Activated CD8-positive, alpha-beta memory T cell treated with anti-CD3 and anti-CD28 coated beads, Interleukin-2, amount 50 U/mL, for 1 hour (primary cell): ENCODE data around the gene LCLAT1.
"Not testable (repeated sequence)": the region's sequence is repeated elsewhere in the genome, so short reads cannot be mapped to it uniquely, and the experiment has no call there.

ENCODE experiments used
- DNase-seq: peaks from one replicate; pipeline ENCODE4 v3.0.0-alpha.2; 2020; ENCODE audit errors: extremely low read depth

LCLAT1 gene

DNA sequence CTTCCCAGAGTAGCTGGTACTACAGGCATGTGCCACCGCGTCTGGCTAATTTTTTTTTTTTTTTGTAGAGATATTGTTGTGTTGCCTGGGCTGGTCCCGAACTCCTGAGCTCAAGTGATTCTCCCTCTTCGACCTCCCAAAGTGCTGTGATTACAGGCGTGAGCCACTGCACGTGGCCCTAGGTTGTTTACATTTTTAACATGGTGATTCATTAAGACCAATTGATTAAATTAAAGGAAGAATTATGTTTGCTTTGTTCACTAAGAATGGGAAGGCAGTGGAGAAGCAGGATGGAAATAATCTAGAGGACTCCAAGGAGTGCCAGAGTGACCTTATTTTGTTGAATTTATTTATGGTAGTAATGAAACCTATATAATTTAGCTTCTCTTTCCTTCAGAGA is 7.5 kb downstream of the LCLAT1 start:
- no peak for DNase-seq

DNA sequence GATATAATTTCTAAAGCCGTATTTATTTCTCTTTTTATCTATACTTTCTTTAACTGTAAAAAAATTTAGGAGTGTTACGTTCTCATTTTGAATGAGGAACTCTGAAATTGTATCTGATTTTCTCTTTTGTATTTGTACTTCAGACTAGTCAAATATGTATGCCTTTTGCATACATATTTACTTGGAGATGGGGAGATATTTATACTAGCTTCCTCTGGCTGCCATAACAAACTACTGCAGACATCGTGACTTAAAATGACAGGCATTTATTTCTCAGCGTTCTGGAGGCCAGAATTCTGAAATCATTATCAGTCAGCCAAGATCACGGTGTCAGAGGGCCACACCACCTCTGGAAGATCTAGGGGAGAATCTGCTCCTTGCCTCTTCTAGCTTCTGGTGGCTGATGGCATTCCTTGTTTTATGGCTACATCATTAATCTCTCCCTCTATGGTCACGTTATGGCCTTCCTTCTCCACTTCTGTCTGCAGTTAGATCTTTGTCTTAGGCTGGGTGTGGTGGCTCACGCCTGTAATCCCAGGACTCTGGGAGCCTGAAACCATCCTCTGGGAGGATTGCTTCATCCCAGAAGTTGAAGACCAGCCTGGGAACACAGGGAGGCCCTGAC is 8.2 kb downstream of the LCLAT1 start:
- DNase-seq = no peak

DNA sequence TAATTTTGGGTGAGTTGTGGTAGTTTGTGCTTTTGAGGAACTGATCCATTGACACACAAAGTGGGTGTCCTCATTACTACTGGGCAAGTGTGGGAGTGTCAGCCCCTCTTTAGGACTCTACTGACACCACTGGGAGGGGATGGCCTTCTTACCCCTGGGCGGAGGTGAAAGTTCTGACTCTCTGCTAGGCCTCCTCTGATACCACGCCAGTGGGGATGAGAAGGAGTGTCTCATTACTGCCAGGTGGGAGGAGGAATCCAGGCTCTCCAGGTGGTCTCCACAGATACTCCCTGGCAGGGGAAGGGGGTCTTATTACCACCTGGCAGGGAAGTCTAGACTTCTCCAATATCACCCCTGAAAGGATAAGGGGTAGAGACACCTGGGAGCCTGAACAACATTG is 9.1 kb downstream of the LCLAT1 start:
- no peak for DNase-seq

DNA sequence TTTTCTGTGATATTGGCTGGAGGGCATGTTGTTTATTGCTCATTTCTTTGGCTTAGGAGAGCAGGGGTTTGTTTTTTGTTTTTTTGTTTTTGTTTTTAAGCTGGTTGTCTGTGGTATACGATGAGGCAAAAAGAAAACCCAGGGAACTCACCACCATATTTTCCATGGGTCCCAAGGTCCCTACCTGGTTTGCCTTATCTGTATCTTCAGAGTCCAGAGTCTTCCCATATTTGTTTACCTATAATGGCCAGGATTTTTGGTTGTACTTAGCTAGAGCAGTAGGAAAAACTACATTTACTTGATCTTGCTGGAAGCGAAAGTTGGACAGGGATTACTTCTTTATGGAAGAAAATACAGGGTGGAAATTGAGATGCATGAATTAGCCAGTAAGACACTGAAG is 9.5 kb downstream of the LCLAT1 start:
- DNase-seq = no peak

DNA sequence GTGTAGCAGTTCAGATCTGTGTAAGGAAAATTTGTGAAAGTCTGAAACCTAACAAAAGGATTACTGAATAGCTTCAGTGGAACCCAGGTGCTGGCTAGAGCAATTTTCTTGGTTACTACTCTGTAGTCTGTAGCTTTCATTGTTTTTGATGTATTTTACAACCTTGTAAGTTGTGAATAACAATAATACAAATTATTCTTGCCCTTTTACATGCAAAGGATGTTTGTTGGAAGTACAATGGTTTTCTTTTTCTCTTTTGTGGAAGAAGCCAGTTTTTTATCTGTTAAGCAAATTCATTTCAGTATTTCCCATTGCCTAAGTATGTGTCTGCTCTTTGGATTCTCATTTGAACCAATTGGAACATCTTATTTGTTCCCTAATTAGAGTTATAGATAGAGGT is 10.2 kb downstream of the LCLAT1 start:
- no peak for DNase-seq

DNA sequence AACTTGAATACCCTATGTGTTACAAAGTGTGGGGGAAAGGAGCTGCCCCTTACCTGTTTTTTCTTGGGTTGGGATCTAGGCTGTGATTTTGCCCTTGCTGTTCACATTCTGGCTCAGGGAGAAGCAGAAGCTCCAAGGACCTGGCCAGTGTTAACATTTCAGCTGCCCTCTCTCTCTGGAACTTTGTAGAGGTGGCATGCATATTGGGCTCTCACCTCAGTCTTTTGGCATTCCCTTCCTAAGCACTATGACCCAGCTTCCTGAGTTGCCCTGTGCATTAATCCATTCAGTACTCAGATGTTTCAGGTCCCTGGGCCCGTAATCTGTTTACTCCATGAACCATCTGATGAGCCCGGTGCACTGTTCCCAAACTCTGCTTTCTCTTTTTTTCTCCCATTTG is 12.1 kb downstream of the LCLAT1 start:
- DNase-seq = no peak

DNA sequence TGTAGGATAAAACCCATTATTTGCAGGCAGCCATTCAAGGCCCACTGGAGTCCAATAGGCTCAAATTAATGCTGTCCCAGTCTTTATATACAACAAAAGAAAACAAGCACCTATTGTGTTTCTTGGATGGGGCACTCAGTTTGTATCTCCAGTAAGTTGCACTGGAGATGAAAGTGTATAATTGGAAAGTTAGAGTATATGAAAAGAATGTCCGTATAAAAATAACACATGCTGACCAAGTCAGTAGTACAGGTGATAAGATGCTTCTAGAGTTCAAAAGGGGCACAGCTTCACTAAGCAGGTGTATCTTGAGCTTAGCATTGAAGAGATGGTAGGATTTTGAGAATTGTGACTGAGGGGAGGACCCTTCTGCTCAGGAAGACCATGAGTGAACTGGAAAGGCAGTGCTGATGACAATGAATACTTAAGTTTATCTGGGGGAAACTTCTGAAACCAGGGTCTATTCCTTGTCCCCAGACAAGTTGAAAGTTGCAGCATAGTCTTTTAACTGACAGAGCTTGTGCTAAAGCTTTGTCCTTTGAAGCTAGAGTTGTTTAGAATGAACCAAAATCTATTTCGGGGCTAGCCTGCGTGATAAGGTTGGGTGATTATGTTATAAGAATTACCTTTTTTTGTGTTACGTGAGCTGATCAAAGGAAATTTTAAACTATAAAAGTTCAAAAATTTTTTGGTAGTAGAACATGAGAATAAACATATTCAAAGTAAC is 15.2 kb downstream of the LCLAT1 start:
- DNase-seq = no peak

DNA sequence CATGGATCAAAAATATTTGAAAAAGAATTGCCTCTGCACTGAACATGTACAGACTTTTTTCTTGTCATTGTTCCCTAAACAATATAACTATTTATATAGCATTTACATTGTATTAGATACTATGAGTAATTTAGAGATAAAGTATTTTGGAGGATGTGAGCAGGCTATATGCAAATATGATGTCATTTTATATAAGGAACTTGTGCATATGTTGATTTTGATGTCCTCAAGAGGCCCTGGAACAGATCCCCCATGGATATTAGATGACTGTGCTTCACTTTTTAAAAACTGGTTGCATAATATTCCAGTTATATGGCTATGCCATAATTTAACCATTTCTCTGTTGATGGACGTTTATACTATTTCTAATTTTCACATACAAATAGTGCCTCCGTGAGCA is 16.5 kb downstream of the LCLAT1 start:
- no peak for DNase-seq

DNA sequence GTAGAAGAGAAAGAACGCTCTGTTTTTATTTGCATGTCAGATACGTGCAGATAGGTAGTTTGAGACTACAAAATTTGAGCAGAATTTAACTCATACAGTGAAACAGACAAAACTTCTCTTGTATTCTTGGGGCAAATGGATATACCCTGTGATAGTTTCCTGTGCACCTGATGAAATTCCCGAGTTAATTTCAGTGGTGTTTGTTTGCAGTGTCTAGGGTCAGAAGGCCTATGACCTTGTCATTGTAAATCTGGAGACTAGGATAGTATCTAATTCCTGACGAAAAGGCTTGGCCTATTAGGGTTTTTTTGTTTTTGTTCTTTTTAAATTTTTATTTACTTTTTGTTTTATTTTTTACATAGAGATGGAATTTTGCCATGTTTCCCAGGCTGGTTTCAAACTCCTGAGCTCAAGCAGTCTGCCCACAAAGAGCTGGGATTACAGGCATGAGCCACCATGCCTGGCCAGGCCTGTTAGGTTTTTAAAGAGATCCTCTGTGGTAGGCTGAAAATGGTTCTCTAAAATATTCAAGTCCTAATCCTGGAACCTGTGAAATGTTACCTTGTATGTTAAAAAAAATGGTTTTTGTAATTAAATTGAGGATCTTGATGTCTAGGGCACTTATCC is 17.6 kb downstream of the LCLAT1 start:
- DNase-seq = no peak

DNA sequence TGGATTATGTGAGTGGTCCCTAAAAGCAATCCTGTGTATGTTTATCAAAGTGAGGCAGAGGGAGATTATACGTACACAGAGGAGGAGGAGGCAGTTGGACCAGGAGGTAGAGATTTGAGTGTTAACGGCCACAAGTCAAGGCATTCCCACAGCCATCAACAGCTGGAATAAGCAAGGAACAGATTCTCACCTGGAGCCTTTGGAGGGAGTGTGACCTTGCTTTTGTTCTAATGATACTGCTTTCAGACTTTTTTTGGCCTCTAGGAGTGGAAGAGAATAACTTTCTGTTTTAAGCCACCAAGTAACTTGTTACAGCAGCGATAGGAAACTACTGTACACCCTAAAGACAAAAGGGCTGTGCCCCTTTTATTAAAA is 18.1 kb downstream of the LCLAT1 start:
- DNase-seq = no peak

DNA sequence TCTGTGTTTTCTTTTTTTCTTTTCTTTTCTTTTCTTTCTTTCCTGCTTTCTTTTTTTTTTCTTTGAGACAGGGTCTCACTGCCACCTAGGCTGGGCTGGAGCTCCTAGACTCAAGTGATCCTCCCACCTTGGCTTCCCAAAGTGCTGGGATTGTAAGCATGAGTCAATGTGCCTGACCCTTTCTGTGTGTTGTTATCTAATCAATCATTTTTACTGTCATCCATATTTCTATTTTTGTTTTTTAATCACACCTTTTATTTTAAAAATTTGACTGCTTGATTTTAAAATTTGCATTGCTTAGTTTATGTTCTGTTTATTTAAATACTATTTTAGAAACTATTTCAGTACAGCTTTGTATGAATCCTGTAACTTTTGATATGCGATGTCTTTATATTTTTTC is 19.2 kb downstream of the LCLAT1 start:
- DNase-seq = no peak

DNA sequence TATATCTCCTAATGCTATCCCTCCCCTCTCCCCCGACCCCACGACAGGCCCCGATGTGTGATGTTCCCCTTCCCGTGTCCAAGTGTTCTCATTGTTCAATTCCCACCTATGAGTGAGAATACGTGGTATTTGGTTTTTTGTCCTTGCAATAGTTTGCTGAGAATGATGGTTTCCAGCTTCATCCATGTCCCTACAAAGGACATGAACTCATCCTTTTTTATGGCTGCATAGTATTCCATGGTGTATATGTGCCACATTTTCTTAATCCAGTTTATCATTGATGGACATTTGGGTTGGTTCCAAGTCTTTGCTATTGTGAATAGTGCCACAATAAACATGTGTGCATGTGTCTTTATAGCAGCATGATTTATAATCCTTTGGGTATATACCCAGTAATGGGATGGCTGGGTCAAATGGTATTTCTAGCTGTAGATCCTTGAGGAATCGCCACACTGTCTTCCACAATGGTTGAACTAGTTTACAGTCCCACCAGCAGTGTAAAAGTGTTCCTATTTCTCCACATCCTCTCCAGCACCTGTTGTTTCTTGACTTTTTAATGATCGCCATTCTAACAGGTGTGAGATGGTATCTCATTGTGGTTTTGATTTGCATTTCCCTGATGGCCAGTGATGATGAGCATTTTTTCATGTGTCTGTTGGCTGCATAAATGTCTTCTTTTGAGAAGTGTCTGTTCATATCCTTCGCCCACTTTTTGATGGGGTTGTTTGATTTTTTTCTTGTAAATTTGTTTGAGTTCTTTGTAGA is 20.2 kb downstream of the LCLAT1 start:
- not testable (repeated sequence) for DNase-seq

DNA sequence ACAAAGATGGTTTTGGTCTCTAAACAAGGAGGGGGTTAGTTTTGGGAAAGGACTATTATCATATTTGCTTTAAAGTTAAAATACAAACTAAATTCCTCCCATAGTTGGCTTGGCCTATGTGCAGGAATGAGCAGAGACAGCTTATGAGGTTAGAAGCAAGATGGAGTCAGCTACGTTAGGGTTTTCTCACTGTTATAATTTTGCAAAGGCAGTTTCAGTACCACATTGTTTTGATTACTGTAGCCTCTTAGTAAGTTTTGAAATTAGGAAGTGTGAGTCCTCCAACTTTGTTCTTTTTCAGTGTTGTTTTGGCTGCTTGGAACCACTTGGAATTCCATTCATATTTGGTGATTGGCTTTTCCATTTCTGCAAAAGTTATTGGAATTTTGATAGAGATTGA is 23.4 kb downstream of the LCLAT1 start:
- DNase-seq = no peak

DNA sequence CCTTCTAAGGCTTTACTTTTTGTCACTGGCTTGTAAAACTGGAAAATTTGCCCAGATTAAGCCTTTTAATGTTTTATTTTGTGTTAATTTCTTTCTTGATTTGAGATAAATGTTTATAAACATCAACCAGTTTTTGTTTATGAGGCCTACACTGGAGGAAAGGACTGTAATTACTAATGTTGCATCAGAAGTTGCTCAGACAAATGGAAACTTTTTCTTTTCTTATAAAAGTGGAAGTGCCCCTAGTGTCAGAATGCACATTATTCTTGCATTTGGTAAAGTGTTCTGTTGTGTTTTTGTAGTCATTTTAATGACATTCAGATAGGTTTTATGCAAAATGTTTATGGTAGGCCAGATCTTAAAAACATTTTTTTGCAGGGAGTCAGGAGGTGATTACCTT is 25.3 kb downstream of the LCLAT1 start:
- no peak for DNase-seq

DNA sequence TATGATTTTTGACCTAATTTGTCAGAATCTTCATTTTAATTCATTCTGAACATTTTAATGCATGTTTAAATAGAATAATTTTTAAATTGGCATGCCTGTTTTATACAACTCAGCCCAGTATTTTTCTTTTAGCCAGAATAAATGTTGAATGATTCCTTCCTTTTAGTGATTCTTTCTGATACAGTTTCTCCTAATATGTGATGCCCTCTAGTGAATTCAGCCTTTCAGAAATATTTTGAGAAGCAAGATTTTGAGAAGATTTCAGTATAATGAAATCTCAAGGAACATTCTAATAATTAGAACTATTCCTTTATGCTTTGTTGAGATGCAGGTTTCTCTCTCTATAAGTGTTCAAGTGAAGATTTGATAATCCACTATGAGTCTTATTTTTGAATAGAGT is 28.5 kb downstream of the LCLAT1 start:
- DNase-seq = no peak

DNA sequence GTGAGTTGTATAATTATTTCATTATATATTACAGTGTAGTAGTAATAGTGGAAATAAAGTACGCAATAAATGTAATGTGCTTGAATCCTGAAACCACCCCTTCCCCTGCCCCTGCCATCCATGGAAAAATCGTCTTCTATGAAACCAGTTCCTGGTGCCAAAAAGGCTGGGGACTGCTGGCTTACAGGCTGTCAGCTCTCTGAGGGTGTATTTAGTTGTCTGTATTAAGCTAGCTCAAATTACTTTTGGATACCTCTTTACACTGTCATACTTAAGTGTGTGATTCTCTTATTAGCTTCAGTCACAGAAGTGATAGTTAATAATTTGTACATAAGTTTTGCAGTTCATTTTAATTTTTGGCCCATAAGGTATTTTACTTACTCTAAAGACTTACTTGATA is 29.6 kb downstream of the LCLAT1 start:
- DNase-seq = no peak

DNA sequence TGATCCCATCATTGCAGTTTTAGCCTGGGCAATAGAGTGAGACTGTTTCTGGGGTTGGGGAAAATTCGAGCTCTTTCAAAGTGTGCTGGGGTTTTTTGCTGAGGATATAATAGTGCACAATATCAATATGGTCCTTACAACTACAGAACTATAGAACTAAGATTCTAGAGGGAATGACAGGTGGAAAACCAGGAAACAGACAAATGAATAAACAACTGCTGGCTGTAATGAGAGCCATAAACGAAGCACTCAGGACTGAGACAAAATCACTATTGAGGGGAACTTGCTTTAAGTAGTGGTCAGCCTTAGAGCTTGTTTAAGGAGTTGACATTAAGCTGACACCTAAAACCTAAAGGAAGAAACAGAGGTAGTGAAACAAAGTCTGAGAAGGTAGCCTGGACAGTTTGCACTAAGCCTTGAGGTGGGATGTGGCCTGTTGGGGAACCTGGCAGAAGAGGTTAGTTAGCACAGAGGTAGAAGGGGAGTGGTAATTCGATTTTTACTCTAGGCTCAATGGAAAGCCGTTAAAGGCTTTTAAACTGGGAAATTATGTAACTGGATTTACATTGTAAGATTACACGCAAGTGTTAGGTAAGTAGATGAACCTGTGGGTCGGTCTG is 33.8 kb downstream of the LCLAT1 start:
- no peak for DNase-seq

DNA sequence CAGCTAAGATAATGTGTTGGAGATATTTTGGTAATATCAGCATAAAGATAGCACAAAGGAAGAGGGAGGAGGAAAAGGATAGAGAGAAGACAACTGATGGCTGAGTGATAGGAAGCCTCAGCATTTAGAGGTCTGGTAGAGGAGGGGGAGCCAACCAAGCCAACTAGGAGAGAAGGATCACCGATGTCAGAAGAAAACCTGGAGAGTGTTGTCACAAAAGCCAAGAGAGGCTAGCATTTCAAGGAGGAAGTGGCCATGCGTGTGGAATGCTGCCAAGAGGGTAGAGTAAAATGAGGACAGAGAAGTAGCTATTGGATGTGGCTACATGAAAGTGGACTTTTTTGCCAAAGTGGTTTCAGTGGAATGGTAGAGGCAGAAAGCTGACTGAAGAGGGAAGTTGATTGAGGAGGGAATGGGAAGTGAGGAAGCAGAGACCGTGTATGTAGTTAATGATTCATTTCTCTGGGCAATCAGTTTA is 34.3 kb downstream of the LCLAT1 start:
- no peak for DNase-seq

DNA sequence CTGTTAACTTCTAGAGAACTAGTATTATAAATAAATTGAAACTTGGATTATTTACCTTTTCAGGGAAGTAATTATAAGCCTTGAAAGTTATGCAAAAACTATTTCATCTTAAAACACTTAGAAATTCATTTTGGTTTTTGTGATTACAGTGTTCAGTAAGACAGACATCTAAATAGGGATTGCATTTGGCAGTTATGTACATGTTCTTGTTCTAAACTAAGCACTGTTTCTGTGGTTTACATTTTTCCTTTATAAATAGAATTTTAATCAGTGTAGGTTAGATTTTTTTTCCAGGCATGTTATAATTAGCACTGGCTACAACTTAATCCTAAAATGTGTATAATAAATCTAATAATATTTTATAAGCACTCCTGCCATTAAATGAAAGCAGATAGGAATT is 35.0 kb downstream of the LCLAT1 start:
- no peak for DNase-seq

DNA sequence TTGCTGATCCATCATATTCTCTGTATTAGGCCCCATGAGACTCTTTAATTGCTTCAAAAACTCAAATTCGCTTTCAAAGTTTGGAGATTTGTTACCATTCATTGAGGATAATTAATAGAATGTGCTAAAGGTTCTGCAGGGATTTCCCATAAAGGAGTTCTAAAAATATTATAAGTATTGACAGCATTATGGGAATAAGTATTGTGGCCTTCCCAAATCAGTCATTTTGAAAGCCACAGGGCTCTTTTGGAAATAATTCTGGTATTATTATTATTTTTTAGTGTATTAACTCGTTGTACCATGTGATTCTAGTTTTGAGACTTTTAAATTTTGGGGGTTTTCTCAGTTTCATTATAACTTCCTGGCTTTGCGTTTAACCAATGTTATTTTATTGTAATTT is 37.1 kb downstream of the LCLAT1 start:
- no peak for DNase-seq

DNA sequence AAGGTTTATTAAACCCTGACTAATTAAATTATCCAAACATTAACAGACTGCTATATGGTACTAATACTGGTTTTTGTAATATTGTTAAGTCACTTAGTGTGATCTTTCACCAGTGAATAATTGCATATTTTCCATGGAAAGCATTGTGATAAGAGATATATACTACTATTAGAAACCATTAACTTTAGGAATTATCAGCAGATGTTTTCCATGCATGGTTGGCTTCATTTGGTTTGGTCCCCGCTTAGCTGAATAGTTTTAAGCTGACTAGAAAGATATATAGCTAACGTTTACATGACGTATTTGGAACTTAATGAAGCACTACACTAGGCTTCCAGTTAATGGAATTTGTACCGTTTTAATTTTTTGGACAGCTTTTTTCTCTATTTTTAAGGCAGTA is 37.9 kb downstream of the LCLAT1 start:
- no peak for DNase-seq

DNA sequence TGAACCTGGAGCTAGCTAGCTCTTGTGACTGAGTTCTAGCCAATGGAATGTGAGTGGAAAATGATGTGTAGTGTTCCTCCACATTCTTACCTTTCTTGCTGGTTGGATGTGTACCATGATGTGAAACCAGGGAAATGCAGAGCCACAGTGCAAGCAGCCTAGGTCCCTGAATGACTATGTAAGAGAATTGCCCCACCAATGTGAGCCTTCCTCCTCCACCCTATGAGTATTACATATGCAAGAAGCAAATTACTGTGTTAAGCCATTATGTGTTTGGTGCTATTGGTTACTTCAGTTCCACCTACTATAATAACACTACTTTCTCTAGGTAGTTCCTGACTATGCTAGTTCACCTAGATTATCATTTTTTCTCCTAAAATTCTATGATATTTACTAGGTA is 39.6 kb downstream of the LCLAT1 start:
- DNase-seq = no peak
